T-helper 17 cell (primary cell): ENCODE data around the gene POLA2. TPM values are rescaled to one million over a fixed set of nuclear protein-coding genes. Genes with fewer than 3 reads are reported as not detected.

ENCODE experiments used
- ATAC-seq: fragments of 150-1000 bp; cut with Tn5 transposase; 2 replicates; pipeline ENCODE4 v1.10.0; 2021; ENCODE audit warnings: mild to moderate bottlenecking, moderate library complexity
- DNase-seq, 3 donors: peaks; one replicate each; pipeline versions ENCODE4 v3.0.0 to v3.0.0-alpha.2; 2020 to 2021
- H3K9me3 ChIP-seq: one replicate; pipeline ENCODE4 v1.7.0; 2013; ENCODE audit warnings: low read length, mild to moderate bottlenecking; ENCODE audit not compliant: control insufficient read depth, poor library complexity, severe bottlenecking
- H3K27ac Mint-ChIP-seq: one replicate; pipeline ENCODE4 v1.8.0; 2022; ENCODE audit warnings: mild to moderate bottlenecking, moderate library complexity, mixed read lengths
- H3K27me3 Mint-ChIP-seq: one replicate; pipeline ENCODE4 v1.8.0; 2022; ENCODE audit warnings: mixed read lengths
- H3K36me3 Mint-ChIP-seq: one replicate; pipeline ENCODE4 v1.8.0; 2022; ENCODE audit warnings: low read depth, mixed read lengths
- H3K4me1 Mint-ChIP-seq: one replicate; pipeline ENCODE4 v1.8.0; 2022; ENCODE audit warnings: mild to moderate bottlenecking, mixed read lengths
- H3K4me3 Mint-ChIP-seq: one replicate; pipeline ENCODE4 v1.8.0; 2022; ENCODE audit warnings: mild to moderate bottlenecking, moderate library complexity, mixed read lengths
- total RNA-seq, 4 donors: library from RNA in 2 of 4; stranded (reverse) in 2 of 4; gene quantifications; one replicate each; pipeline ENCODE4 v1.2.3 and lab custom pipeline; 2022 to 2026

Gene POLA2
- total RNA-seq, 2 donors from 2014 or later: 13.0 to 15.4 TPM

GRCh38 chr11:65279279-65279678 lies 17.5 kb downstream of the POLA2 start:
- peaks cover 2% of the 10 kb centered on the region for H3K36me3 Mint-ChIP-seq
- DNase-seq: no peak
- peaks cover 11% of the 10 kb centered on the region for H3K4me1 Mint-ChIP-seq
- ATAC-seq: no peak
- H3K27ac Mint-ChIP-seq: peak overlapping the region; percentile 90
- H3K4me3 Mint-ChIP-seq: no peak overlapping the region
- H3K9me3 ChIP-seq: no peaks in the 10 kb centered on the region
- H3K27me3 Mint-ChIP-seq: no peaks in the 10 kb centered on the region

GRCh38 chr11:65279741-65280440 lies 18.1 kb downstream of the POLA2 start:
- peak overlapping the region; percentile 19 for H3K4me3 Mint-ChIP-seq
- H3K4me1 Mint-ChIP-seq: peaks cover 11% of the 10 kb centered on the region
- H3K36me3 Mint-ChIP-seq: peaks cover 2% of the 10 kb centered on the region
- no peaks in the 10 kb centered on the region for H3K27me3 Mint-ChIP-seq
- ATAC-seq (peak; percentile 95), DNase-seq (peak in 2 of 3 donors; percentile 11 to 22)
- no peaks in the 10 kb centered on the region for H3K9me3 ChIP-seq
- H3K27ac Mint-ChIP-seq: peak overlapping the region; percentile 90

- Mint-ChIP-seq H3K4me1 (peaks cover 11% of the 10 kb centered on the region), H3K27me3 (no peaks in the 10 kb centered on the region), H3K27ac (peak overlapping the region; percentile 90), H3K36me3 (peaks cover 2% of the 10 kb centered on the region), H3K4me3 (no peak overlapping the region)
- no peak for ATAC-seq
- DNase-seq: no peak
- no peaks in the 10 kb centered on the region for H3K9me3 ChIP-seq
These were observed 18.9 kb downstream of the POLA2 start for GRCh38 chr11:65280646-65281045.

- Mint-ChIP-seq H3K36me3 (peaks cover 10% of the 10 kb centered on the region), H3K27ac (no peak overlapping the region), H3K27me3 (no peaks in the 10 kb centered on the region), H3K4me1 (peaks cover 3% of the 10 kb centered on the region), H3K4me3 (no peak overlapping the region)
- DNase-seq (no peak), ATAC-seq (no peak)
- no peaks in the 10 kb centered on the region for H3K9me3 ChIP-seq
These were observed 24.9 kb downstream of the POLA2 start for GRCh38 chr11:65286686-65287085.

- H3K9me3 ChIP-seq: no peaks in the 10 kb centered on the region
- ATAC-seq (no peak), DNase-seq (no peak)
- peaks cover 3% of the 10 kb centered on the region for H3K4me1 Mint-ChIP-seq
- H3K27ac Mint-ChIP-seq: peak overlapping the region; percentile 24
- H3K4me3 Mint-ChIP-seq: no peak overlapping the region
- peaks cover 10% of the 10 kb centered on the region for H3K36me3 Mint-ChIP-seq
- H3K27me3 Mint-ChIP-seq: no peaks in the 10 kb centered on the region
These were observed 25.8 kb downstream of the POLA2 start for GRCh38 chr11:65287601-65288000.

GRCh38 chr11:65288706-65289536 lies 27.2 kb downstream of the POLA2 start:
- H3K36me3 Mint-ChIP-seq: peaks cover 10% of the 10 kb centered on the region
- ATAC-seq (no peak), DNase-seq (no peak)
- H3K4me3 Mint-ChIP-seq: no peak overlapping the region
- peak overlapping the region; percentile 59 for H3K27ac Mint-ChIP-seq
- H3K9me3 ChIP-seq: no peaks in the 10 kb centered on the region
- no peaks in the 10 kb centered on the region for H3K27me3 Mint-ChIP-seq
- H3K4me1 Mint-ChIP-seq: peaks cover 3% of the 10 kb centered on the region

GRCh38 chr11:65290448-65291165 lies 28.8 kb downstream of the POLA2 start:
- Mint-ChIP-seq H3K27ac (peak overlapping the region; percentile 27), H3K4me1 (peaks cover 3% of the 10 kb centered on the region), H3K27me3 (no peaks in the 10 kb centered on the region), H3K4me3 (peak overlapping the region; percentile 19), H3K36me3 (peaks cover 13% of the 10 kb centered on the region)
- ATAC-seq (peak; percentile 49), DNase-seq (no peak)
- H3K9me3 ChIP-seq: no peaks in the 10 kb centered on the region

GRCh38 chr11:65291613-65292012 lies 29.9 kb downstream of the POLA2 start:
- DNase-seq (no peak), ATAC-seq (no peak)
- H3K9me3 ChIP-seq: no peaks in the 10 kb centered on the region
- Mint-ChIP-seq H3K4me3 (no peak overlapping the region), H3K4me1 (peaks cover 3% of the 10 kb centered on the region), H3K27ac (no peak overlapping the region), H3K27me3 (no peaks in the 10 kb centered on the region), H3K36me3 (peaks cover 13% of the 10 kb centered on the region)

- Mint-ChIP-seq H3K27me3 (no peaks in the 10 kb centered on the region), H3K4me1 (peaks cover 3% of the 10 kb centered on the region), H3K4me3 (no peak overlapping the region), H3K27ac (no peak overlapping the region), H3K36me3 (peaks cover 10% of the 10 kb centered on the region)
- ATAC-seq (no peak), DNase-seq (no peak)
- no peaks in the 10 kb centered on the region for H3K9me3 ChIP-seq
These were observed 31.1 kb downstream of the POLA2 start for GRCh38 chr11:65292890-65293289.

GRCh38 chr11:65293909-65294381 lies 32.2 kb downstream of the POLA2 start:
- Mint-ChIP-seq H3K36me3 (peaks cover 10% of the 10 kb centered on the region), H3K27ac (peak overlapping the region; percentile 29), H3K4me3 (no peak overlapping the region), H3K4me1 (peaks cover 3% of the 10 kb centered on the region), H3K27me3 (no peaks in the 10 kb centered on the region)
- DNase-seq (no peak), ATAC-seq (no peak)
- no peaks in the 10 kb centered on the region for H3K9me3 ChIP-seq

- no peak for ATAC-seq
- H3K4me3 Mint-ChIP-seq: no peak overlapping the region
- H3K9me3 ChIP-seq: no peaks in the 10 kb centered on the region
- peaks cover 6% of the 10 kb centered on the region for H3K36me3 Mint-ChIP-seq
- no peaks in the 10 kb centered on the region for H3K27me3 Mint-ChIP-seq
- no peaks in the 10 kb centered on the region for H3K4me1 Mint-ChIP-seq
- DNase-seq: no peak
- H3K27ac Mint-ChIP-seq: no peak overlapping the region
These were observed 33.2 kb downstream of the POLA2 start for GRCh38 chr11:65295001-65295400.

GRCh38 chr11:65295571-65296341 lies 34.0 kb downstream of the POLA2 start:
- no peaks in the 10 kb centered on the region for H3K9me3 ChIP-seq
- H3K4me3 Mint-ChIP-seq: no peak overlapping the region
- ATAC-seq: no peak
- peak overlapping the region; percentile 27 for H3K27ac Mint-ChIP-seq
- H3K27me3 Mint-ChIP-seq: no peaks in the 10 kb centered on the region
- peaks cover 3% of the 10 kb centered on the region for H3K36me3 Mint-ChIP-seq
- DNase-seq: no peak
- H3K4me1 Mint-ChIP-seq: no peaks in the 10 kb centered on the region
